NCI-H345 (cell line): ENCODE data around the gene RNF208.
"Not testable (repeated sequence)": the region's sequence is repeated elsewhere in the genome, so short reads cannot be mapped to it uniquely, and the experiment has no call there.

Source experiments
- DNase-seq: peaks from one replicate; lab custom pipeline; 2025; lab: John Stamatoyannopoulos, UW

The RNF208 gene

GRCh38 chr9:137240318-137240840 lies 18.3 kb upstream of the RNF208 start:
- DNase-seq, result peak; percentile 73

GRCh38 chr9:137239541-137240200 lies 17.6 kb upstream of the RNF208 start:
- DNase-seq, result not testable (repeated sequence)

GRCh38 chr9:137237759-137238726 lies 16.0 kb upstream of the RNF208 start:
- peak; percentile 86 for DNase-seq

- DNase-seq, result peak; percentile 59
These were observed 14.9 kb upstream of the RNF208 start for GRCh38 chr9:137236936-137237421.

- DNase-seq, result peak; percentile 91
These were observed 14.3 kb upstream of the RNF208 start for GRCh38 chr9:137236238-137236935.

- DNase-seq, result no peak
These were observed 13.6 kb upstream of the RNF208 start for GRCh38 chr9:137235424-137236237.

- DNase-seq, result no peak
These were observed 12.9 kb upstream of the RNF208 start for GRCh38 chr9:137234758-137235423.

- no peak for DNase-seq
These were observed 12.1 kb upstream of the RNF208 start for GRCh38 chr9:137234055-137234697.

GRCh38 chr9:137233143-137233980 lies 11.3 kb upstream of the RNF208 start:
- peak; percentile 58 for DNase-seq

- DNase-seq, result no peak
These were observed 10.5 kb upstream of the RNF208 start for GRCh38 chr9:137232510-137232909.

- DNase-seq, result no peak
These were observed 10.1 kb upstream of the RNF208 start for GRCh38 chr9:137232101-137232500.

GRCh38 chr9:137231372-137232039 lies 9.5 kb upstream of the RNF208 start:
- DNase-seq, result no peak

GRCh38 chr9:137230705-137231371 lies 8.8 kb upstream of the RNF208 start, which contains the start of gene SLC34A3:
SLC34A3 (plus strand) TSS chr9:137230901; CDS start chr9:137231703, 802 bp downstream.
- no peak for DNase-seq

- DNase-seq, result no peak
These were observed 8.1 kb upstream of the RNF208 start for GRCh38 chr9:137229903-137230704.

GRCh38 chr9:137228968-137229896 lies 7.2 kb upstream of the RNF208 start:
- DNase-seq, result no peak

GRCh38 chr9:137228506-137228967 lies 6.5 kb upstream of the RNF208 start:
- no peak for DNase-seq
